HUES6 (cell line): ENCODE measurements around the gene RSPO3.
"Not testable (repeated sequence)": the region's sequence is repeated elsewhere in the genome, so short reads cannot be mapped to it uniquely, and the experiment has no call there.

ENCODE experiments used
- H3K27ac ChIP-seq: 2 replicates; pipeline ENCODE4 v1.7.0; 2013; ENCODE audit warnings: low read depth, mild to moderate bottlenecking, low read length, inconsistent platforms
- H3K27me3 ChIP-seq: 2 replicates; pipeline ENCODE4 v1.6.1; 2013; ENCODE audit warnings: low read length; ENCODE audit not compliant: control insufficient read depth, insufficient read depth
- H3K36me3 ChIP-seq: 2 replicates; pipeline ENCODE4 v1.6.1; 2013; ENCODE audit warnings: low read length; ENCODE audit not compliant: control insufficient read depth, insufficient read depth
- H3K4me1 ChIP-seq: 2 replicates; pipeline ENCODE4 v1.6.1; 2013; ENCODE audit warnings: low read length; ENCODE audit not compliant: control insufficient read depth, insufficient read depth
- H3K4me3 ChIP-seq: 2 replicates; pipeline ENCODE4 v1.5.1; 2013; ENCODE audit warnings: low read depth, low read length
- H3K9ac ChIP-seq: one replicate; pipeline ENCODE4 v1.6.1; 2013; ENCODE audit warnings: mild to moderate bottlenecking, low read length
- H3K9me3 ChIP-seq: 2 replicates; pipeline ENCODE4 v1.6.1; 2013; ENCODE audit warnings: low read depth, low read length; ENCODE audit not compliant: control insufficient read depth, insufficient read depth

The RSPO3 gene

DNA sequence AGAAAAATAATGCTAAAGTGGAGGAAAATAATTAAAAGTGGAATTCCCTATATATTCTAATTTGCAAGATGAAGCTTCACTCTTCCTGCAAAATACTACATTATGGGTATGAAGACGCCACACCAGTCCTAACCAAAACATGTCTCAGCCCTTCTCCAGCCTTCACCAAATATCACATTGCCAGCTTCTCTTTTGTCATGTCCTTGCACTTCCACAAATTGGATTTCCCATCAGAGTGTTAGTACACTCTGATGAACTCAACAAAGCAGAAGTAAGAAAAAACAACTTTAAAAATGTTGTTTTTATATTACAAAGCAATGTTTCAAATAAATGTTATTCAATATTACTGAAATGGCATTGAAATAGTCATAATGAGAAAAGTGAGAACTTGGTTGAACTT is 85.8 kb downstream of the RSPO3 start:
- no peaks in the 10 kb centered on the region for H3K9me3 ChIP-seq
- no peaks in the 10 kb centered on the region for H3K36me3 ChIP-seq
- H3K27ac ChIP-seq: no peak overlapping the region
- no peak overlapping the region for H3K9ac ChIP-seq
- H3K4me3 ChIP-seq: no peak overlapping the region
- no peaks in the 10 kb centered on the region for H3K27me3 ChIP-seq
- H3K4me1 ChIP-seq: no peaks in the 10 kb centered on the region; the same call in 1 of the 2 replicates

DNA sequence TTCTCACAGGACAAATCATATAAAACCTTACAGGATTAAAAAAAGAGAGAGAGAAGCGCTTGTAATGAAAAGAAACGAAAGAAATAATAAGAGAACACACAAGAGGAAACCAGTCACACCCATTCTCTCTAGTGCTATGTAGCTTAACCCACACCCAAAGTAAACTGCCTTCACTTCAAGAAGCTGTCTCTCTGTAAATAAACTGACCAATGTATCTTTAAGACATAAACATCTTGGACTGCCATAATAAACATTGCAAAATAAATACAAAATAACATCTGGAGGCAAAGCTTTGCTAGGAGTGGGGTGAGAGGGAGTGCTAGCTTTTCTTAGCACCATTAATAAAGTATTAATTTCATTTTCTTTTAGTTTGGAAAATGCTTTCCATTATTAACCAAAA is 86.6 kb downstream of the RSPO3 start:
- Histone ChIP-seq H3K36me3 (no peaks in the 10 kb centered on the region), H3K9me3 (no peaks in the 10 kb centered on the region), H3K27ac (no peak overlapping the region), H3K27me3 (no peaks in the 10 kb centered on the region), H3K9ac (no peak overlapping the region), H3K4me3 (no peak overlapping the region), H3K4me1 (no peaks in the 10 kb centered on the region; the same call in 1 of the 2 replicates)

GRCh38 chr6:127206531-127207095 is 88.1 kb downstream of the RSPO3 start:
- no peak overlapping the region for H3K4me3 ChIP-seq
- no peaks in the 10 kb centered on the region for H3K36me3 ChIP-seq
- no peak overlapping the region for H3K9ac ChIP-seq
- no peaks in the 10 kb centered on the region for H3K27me3 ChIP-seq
- no peaks in the 10 kb centered on the region; the same call in 1 of the 2 replicates for H3K4me1 ChIP-seq
- H3K9me3 ChIP-seq: no peaks in the 10 kb centered on the region
- H3K27ac ChIP-seq: no peak overlapping the region

- H3K27me3 ChIP-seq: no peaks in the 10 kb centered on the region
- no peaks in the 10 kb centered on the region for H3K36me3 ChIP-seq
- no peak overlapping the region for H3K9ac ChIP-seq
- H3K9me3 ChIP-seq: no peaks in the 10 kb centered on the region
- H3K4me3 ChIP-seq: no peak overlapping the region
- no peaks in the 10 kb centered on the region; the same call in 1 of the 2 replicates for H3K4me1 ChIP-seq
- no peak overlapping the region for H3K27ac ChIP-seq
These were observed 89.2 kb downstream of the RSPO3 start for GRCh38 chr6:127207591-127208120.

DNA sequence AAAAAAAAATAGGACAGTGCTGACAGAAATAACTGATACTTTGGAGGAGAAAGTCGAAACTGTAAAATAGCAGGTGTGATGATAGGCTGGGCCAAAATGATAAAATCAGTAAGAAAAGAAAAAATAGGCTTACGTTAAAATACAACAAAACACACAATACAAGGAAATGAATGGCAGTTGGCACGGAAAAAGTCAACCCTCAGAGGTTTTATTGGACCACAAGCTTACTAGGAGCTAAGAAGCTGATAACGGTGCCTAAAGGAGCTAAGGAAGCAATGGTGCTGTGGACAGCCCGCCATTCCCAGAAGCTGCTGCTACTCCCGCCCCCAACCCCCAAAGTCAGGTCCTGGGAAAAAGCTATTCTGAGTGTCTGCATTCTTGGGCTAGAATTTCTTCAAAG is 92.3 kb downstream of the RSPO3 start:
- no peaks in the 10 kb centered on the region for H3K9me3 ChIP-seq
- no peaks in the 10 kb centered on the region for H3K36me3 ChIP-seq
- H3K27ac ChIP-seq: no peak overlapping the region
- H3K9ac ChIP-seq: no peak overlapping the region
- no peaks in the 10 kb centered on the region; the same call in 1 of the 2 replicates for H3K4me1 ChIP-seq
- no peaks in the 10 kb centered on the region for H3K27me3 ChIP-seq
- H3K4me3 ChIP-seq: no peak overlapping the region

DNA sequence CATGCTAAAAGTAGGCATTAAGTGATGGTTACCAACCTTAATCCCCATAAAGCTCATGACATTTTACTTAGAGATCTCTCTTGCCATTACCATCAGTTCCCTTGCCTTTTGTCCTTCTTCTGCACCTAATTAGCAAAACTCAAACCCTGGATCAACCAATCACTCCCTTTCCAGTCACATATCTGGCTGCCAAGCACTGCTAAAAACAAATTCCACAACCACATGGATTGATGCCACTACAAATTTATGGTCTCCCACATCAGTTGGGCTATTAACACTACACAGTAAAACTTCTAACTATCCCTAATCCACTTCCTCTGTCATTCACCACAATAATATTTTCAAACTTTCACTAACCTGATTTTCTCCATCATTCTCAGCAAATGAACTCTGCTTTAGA is 93.9 kb downstream of the RSPO3 start:
- H3K36me3 ChIP-seq: no peaks in the 10 kb centered on the region
- no peaks in the 10 kb centered on the region for H3K27me3 ChIP-seq
- no peak overlapping the region for H3K27ac ChIP-seq
- H3K9me3 ChIP-seq: no peaks in the 10 kb centered on the region
- H3K4me3 ChIP-seq: no peak overlapping the region
- no peaks in the 10 kb centered on the region for H3K4me1 ChIP-seq
- H3K9ac ChIP-seq: no peak overlapping the region

GRCh38 chr6:127214032-127214431 is 95.6 kb downstream of the RSPO3 start:
- not testable (repeated sequence) for H3K36me3 ChIP-seq, H3K27ac ChIP-seq, H3K9me3 ChIP-seq, H3K4me3 ChIP-seq, H3K4me1 ChIP-seq, H3K9ac ChIP-seq, H3K27me3 ChIP-seq

- H3K27me3 ChIP-seq, H3K4me1 ChIP-seq, H3K27ac ChIP-seq, H3K9me3 ChIP-seq, H3K4me3 ChIP-seq, H3K9ac ChIP-seq, H3K36me3 ChIP-seq: not testable (repeated sequence)
These were observed 96.1 kb downstream of the RSPO3 start for GRCh38 chr6:127214531-127214930.

DNA sequence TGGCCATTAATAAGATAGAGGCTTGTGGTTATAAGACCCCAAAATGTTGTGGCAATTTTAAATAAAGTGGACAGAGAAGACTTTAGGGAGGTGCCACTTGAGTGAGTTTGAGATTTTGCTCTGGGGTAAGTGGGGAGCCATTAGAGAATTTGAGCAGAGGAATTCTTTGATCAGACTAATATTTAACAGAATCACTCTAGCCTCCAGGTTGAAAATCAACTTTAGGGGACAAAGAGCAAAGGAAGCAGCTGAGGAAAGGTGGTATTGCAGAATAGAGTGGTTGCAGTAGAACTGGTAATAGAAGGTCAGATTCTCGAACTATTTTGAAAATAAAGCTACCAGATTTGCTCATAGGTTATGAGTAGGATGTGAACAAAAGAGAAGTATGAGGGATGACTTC is 97.5 kb downstream of the RSPO3 start:
- H3K36me3 ChIP-seq: no peaks in the 10 kb centered on the region
- H3K27me3 ChIP-seq: no peaks in the 10 kb centered on the region
- H3K9me3 ChIP-seq: no peaks in the 10 kb centered on the region
- H3K9ac ChIP-seq: no peak overlapping the region
- H3K4me1 ChIP-seq: no peaks in the 10 kb centered on the region
- no peak overlapping the region for H3K27ac ChIP-seq
- H3K4me3 ChIP-seq: no peak overlapping the region

DNA sequence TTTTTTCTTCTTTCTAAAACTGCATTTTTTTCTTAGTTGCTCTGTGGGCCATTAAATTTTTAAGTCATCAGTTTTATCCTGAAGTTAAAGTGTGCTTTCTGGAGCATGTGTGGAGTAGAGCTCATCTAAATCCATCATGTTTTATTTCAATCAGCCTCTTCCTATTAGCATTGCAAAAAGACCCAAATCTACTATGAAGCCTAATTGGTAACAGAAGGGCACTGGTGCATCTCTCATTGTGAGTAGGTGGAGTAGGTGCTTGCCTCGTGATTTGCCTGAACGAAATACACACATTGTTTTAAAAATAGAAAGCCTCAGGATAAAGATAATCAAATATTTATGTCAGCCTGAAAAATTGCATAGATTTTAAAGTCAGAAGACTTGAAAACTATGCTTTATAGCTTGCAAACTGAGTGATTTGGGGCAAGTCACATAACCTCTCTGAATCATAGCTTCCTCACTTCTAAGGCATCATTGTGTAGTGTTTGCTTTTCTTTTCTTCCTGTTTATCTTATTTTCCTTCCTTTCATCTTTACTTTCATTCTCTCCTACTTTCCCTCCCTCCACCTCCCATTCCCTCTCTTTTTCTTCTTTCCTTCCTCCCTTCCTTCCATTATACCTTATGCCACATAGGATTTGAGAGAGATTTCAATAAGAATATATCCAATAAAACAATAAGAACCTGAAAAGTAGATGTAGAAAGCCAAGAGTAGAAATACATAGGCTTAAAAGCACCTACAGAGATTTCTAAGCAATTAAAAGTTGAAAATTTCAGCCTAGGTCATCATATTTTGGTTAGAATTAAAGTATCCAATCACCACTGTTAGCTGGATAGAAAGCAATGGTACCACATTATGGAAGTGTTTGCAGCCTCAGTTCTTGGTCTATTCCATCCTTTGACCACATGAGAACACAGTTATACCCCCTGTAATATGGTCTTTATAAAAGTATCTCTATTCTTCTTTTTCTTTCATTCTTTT is 98.6 kb downstream of the RSPO3 start:
- no peak overlapping the region for H3K27ac ChIP-seq
- H3K9me3 ChIP-seq: no peaks in the 10 kb centered on the region
- no peaks in the 10 kb centered on the region for H3K27me3 ChIP-seq
- no peak overlapping the region for H3K4me3 ChIP-seq
- no peaks in the 10 kb centered on the region for H3K4me1 ChIP-seq
- H3K9ac ChIP-seq: no peak overlapping the region
- H3K36me3 ChIP-seq: no peaks in the 10 kb centered on the region

GRCh38 chr6:127219869-127220268 is 101.4 kb downstream of the RSPO3 start:
- H3K27ac ChIP-seq: no peak overlapping the region
- no peak overlapping the region for H3K4me3 ChIP-seq
- H3K27me3 ChIP-seq: no peaks in the 10 kb centered on the region
- H3K9me3 ChIP-seq: no peaks in the 10 kb centered on the region
- H3K36me3 ChIP-seq: no peaks in the 10 kb centered on the region
- H3K4me1 ChIP-seq: no peaks in the 10 kb centered on the region
- no peak overlapping the region for H3K9ac ChIP-seq
